ENCODE data around the gene DENND1A.

DENND1A gene

GRCh38 chr9:123540457-123540856 is 389.5 kb downstream of the DENND1A start:
- no peak overlapping the region for H3K4me3 ChIP-seq
- peaks cover 0 to 7% (median 2%) of the 10 kb centered on the region in 4 donors for H3K4me1 ChIP-seq
- TF ChIP-seq CTCF (IDR thresholded peaks at IDR 0.05), result no peak
- no peak for DNase-seq
- no peaks in the 10 kb centered on the region for H3K9me3 ChIP-seq
- no peaks in the 10 kb centered on the region for H3K27me3 ChIP-seq
- intact Hi-C loops (cut with DNase I; ENCODE audit: low total_unique reads), result loop anchor here (5.0 kb wide), 1 partner anchor 502 kb away; no protein-coding TSS in a partner anchor
- no peak overlapping the region for H3K27ac ChIP-seq
- H3K36me3 ChIP-seq, result no peaks in the 10 kb centered on the region

DNA sequence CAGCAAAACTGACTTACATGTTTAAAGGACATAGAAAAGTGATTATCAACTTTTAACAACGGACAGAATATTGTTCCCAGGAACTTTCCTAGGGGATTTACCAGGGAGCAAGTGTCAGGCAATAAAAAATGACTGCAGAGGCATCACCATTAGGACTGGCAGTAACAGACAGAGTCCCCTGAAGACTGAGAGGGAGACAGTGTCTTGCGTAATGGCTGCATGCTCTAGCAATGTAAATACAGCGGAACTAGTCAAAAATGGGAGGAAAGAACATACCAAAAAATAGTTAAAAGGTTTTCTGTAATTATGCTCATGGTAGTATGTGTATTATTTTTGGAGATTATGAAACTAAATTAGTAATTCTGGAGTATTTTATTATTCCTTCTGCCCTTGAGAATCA is 392.1 kb downstream of the DENND1A start:
- H3K4me3 ChIP-seq, result no peak overlapping the region
- H3K27me3 ChIP-seq, result no peaks in the 10 kb centered on the region
- intact Hi-C loops (cut with DNase I; ENCODE audit: low total_unique reads), result no loop called here

DNA sequence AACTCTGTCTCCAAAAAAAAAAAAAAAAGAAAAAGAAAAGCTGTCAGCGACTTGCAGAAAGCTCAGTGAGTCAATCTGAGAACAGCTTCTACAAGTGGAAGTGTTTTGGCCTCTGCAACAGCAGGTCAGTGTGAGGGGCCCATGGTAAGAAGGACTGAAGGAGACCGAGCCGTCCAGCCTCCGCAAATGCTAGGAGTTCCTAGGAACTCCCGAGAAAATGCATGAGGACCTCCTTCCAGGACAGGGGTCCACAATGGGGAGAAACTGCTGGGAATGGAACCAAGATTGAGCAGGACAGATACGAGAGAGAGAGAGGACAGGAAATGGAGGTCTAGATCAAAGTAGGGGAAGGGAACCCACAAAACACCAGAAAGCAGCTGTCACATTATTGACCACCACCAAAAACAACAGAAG is 393.5 kb downstream of the DENND1A start:
- intact Hi-C loops (cut with DNase I; ENCODE audit: low total_unique reads), result no loop called here
- Histone ChIP-seq H3K27me3 (no peaks in the 10 kb centered on the region), H3K4me3 (no peak overlapping the region), H3K9me3 (no peaks in the 10 kb centered on the region), H3K27ac (no peak overlapping the region), H3K36me3 (no peaks in the 10 kb centered on the region), H3K4me1 (peaks cover 0 to 4% (median under 1%) of the 10 kb centered on the region in 4 donors)
- no peak for TF ChIP-seq CTCF (IDR thresholded peaks at IDR 0.05)
- no peak for DNase-seq

More for the DNA sequence above, 392.1 kb downstream of the DENND1A start:
- no peak for TF ChIP-seq CTCF (IDR thresholded peaks at IDR 0.05)
- Histone ChIP-seq H3K27ac (no peak overlapping the region), H3K36me3 (no peaks in the 10 kb centered on the region), H3K4me1 (peaks cover 0 to 7% (median 2%) of the 10 kb centered on the region in 4 donors), H3K9me3 (no peaks in the 10 kb centered on the region)
- no peak for DNase-seq

DNA sequence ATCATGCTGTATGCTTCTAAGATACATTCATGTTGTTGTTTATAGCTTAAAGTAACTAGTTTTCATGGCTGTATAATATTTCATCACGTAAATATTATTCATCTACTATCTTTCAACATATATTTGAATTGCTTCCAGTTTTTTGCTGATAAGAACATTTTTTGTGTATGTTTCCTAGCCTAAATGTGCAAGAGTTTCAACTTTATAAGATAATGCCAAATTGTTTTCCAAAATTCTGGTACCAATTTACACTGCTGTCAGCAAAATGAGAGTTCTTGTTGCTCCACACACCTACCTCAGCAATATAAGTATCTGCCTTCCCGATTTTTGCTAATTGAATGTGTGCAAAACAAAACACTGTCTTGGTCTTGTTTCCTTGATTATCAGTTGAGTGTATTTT is 395.6 kb downstream of the DENND1A start:
- DNase-seq, result no peak

GRCh38 chr9:123530244-123530643 is 399.7 kb downstream of the DENND1A start:
- no peaks in the 10 kb centered on the region for H3K4me1 ChIP-seq
- H3K27me3 ChIP-seq, result no peaks in the 10 kb centered on the region
- TF ChIP-seq CTCF (IDR thresholded peaks at IDR 0.05), result no peak
- no peaks in the 10 kb centered on the region for H3K9me3 ChIP-seq
- peaks cover 0 to 6% (median 0%) of the 10 kb centered on the region in 3 donors for H3K36me3 ChIP-seq
- intact Hi-C loops (cut with DNase I; ENCODE audit: low total_unique reads), result no loop called here
- DNase-seq, result no peak
- no peak overlapping the region for H3K27ac ChIP-seq
- no peak overlapping the region for H3K4me3 ChIP-seq

More for the DNA sequence above, 395.6 kb downstream of the DENND1A start:
- Histone ChIP-seq H3K27ac (no peak overlapping the region), H3K27me3 (no peaks in the 10 kb centered on the region), H3K4me3 (no peak overlapping the region), H3K36me3 (peaks cover 0 to 6% (median 0%) of the 10 kb centered on the region in 3 donors), H3K4me1 (no peaks in the 10 kb centered on the region), H3K9me3 (no peaks in the 10 kb centered on the region)
- TF ChIP-seq CTCF (IDR thresholded peaks at IDR 0.05), result no peak
- intact Hi-C loops (cut with DNase I; ENCODE audit: low total_unique reads), result no loop called here

DNA sequence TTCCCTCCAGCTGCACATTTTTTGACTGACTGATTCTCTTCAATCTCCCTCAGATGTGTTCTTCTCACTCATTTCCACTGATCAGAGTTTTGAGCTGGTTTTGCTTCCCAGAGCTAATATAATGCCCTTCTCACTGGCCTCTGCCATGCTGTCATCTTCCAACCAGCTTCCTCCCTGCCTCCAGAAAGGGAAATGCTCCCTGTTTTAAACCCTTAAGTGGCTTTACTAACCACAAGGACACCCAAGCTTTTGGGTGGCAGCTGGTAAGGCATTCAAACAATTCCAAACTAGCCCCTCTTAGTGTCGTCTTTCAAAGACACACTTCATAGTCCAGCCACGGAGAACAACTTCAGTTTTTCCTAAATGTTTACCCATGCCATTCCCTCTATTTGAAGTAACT is 401.4 kb downstream of the DENND1A start:
- Histone ChIP-seq H3K9me3 (no peaks in the 10 kb centered on the region), H3K4me1 (no peaks in the 10 kb centered on the region), H3K27me3 (no peaks in the 10 kb centered on the region), H3K27ac (no peak overlapping the region), H3K36me3 (peaks cover 0 to 6% (median 4%) of the 10 kb centered on the region in 3 donors), H3K4me3 (no peak overlapping the region)
- TF ChIP-seq CTCF (IDR thresholded peaks at IDR 0.05), result no peak
- DNase-seq, result no peak
- intact Hi-C loops (cut with DNase I; ENCODE audit: low total_unique reads), result no loop called here

Data from tibial artery (tissue), 4 donors.